GM19328 (cell line): ENCODE data around the gene CNTNAP2.
"Not testable (repeated sequence)": the region's sequence is repeated elsewhere in the genome, so short reads cannot be mapped to it uniquely, and the experiment has no call there.

Source experiments
- ATAC-seq: cut with Tn5 transposase; IDR thresholded peaks from one replicate; pipeline ENCODE4 v1.9.1; 2021; ENCODE audit warnings: mild to moderate bottlenecking, moderate library complexity; ENCODE audit not compliant: unreplicated experiment

CNTNAP2 gene

GRCh38 chr7:146146831-146147486 is 30.4 kb downstream of the CNTNAP2 start:
- no peak for ATAC-seq

- ATAC-seq: no peak
Measured at GRCh38 chr7:146150153-146150552, 33.6 kb downstream of the CNTNAP2 start.

DNA sequence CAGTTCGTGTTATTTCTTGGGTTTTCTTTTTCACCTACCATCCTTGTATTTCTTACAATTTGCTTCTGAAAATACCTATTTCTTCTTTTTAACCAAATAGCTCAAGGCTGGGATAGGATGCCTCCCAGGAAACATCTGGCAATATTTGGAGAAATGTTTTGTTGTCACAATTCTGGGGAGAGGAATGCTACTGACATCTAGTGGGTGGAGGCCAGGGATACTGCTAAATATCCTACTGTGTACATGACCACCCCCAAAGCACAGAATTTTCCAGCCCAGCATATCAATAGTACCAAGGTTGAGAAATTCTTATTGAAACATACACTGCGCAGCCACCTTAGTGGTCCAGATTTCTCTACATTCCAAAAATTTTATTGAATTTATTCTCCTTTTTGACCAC is 55.5 kb downstream of the CNTNAP2 start:
- ATAC-seq: no peak

DNA sequence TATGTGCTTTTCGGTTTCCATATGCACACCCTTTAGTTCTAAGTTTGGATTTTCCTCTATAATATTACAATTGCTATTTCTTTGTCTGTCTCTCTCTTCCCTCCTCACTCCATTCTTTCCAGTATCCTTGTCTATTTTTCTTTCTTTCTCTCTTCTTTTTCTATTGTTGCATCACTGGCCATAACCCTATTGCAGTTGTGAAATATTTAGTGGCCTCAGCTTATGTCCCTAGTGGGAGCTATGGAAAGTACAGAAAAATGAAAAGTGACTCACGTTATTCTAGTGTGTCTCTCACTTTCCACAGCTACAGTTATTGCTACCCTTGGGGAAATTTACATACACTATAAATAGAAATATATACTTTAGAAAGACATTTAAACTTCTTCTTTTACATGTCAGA is 59.1 kb downstream of the CNTNAP2 start:
- ATAC-seq: no peak

- no peak for ATAC-seq
Measured at GRCh38 chr7:146176860-146177259, 60.3 kb downstream of the CNTNAP2 start.

- ATAC-seq: no peak
Measured at GRCh38 chr7:146177301-146177700, 60.7 kb downstream of the CNTNAP2 start.

- ATAC-seq: no peak
Measured at GRCh38 chr7:146185844-146186243, 69.2 kb downstream of the CNTNAP2 start.

GRCh38 chr7:146191428-146191827 is 74.8 kb downstream of the CNTNAP2 start:
- ATAC-seq: not testable (repeated sequence)

GRCh38 chr7:146201945-146202344 is 85.3 kb downstream of the CNTNAP2 start:
- ATAC-seq: no peak

DNA sequence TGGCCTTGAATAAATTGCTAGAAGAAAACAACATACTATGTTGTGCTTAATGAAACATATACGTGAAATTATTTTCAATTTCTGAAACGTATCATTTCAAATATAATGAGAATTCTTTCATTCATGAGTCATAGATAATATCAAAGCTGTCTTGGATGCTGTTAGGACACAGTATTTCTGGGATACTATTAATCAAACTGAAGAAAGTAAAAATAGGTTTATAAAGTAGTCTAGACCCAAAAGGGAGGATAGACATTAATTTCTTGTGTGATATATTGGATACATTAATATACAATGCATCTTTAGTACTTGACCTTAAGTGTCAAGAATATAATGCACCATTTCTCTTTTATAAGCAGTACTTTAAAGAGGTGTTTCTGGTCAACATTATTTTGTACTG is 89.7 kb downstream of the CNTNAP2 start:
- ATAC-seq: no peak

- ATAC-seq: no peak
Measured at GRCh38 chr7:146208492-146208891, 91.9 kb downstream of the CNTNAP2 start.

GRCh38 chr7:146214842-146215241 is 98.2 kb downstream of the CNTNAP2 start:
- no peak for ATAC-seq

DNA sequence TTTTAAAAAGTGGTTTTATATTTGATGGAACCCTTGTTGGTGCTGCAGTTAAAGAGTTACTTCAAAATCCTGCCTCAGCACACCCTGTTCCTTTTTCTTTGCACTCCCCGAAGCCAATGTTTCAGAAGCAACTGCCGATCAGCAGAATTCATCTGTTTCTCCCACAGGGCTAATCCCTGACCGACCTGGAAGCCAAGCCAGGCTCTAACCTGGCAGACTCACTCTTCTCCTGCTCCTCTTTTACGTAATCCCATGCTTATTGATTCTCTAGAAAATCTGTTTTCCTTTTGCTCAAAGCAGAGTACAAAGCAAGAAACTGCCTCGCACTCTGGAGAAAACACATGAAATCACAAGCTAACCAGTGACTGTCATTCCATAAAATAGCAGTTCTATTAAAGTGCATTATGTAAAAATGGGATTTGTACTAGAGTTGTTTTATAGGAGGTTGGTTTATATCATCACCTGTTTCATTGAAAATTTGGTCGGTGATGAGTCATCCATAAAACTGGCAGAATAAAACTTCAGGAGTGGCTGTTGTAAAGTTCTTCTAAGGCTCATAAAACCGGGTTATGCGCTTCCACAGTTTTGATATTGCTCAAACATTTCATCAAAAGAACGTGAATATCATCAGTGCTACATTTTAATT is 99.9 kb downstream of the CNTNAP2 start:
- no peak for ATAC-seq

- no peak for ATAC-seq
Measured at GRCh38 chr7:146223851-146224250, 107.2 kb downstream of the CNTNAP2 start.

DNA sequence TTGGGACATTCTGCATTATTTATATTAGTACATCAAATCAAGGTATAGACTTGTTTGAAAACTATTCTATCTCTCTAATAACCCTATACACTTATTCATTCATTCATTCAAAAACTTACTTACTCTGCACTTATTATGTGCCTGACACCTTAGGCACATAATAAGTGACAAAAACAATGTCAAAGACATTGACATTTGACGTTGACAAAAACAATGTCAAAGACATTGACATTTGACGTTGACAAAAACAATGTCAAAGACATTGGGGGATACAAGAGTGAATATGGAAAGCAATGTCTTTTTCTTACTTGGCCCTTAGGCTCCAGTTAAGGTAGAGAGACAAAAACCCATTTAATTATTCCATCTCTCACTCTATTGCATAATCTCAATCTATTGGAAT is 116.0 kb downstream of the CNTNAP2 start:
- no peak for ATAC-seq

GRCh38 chr7:146235195-146235594 is 118.6 kb downstream of the CNTNAP2 start:
- no peak for ATAC-seq

DNA sequence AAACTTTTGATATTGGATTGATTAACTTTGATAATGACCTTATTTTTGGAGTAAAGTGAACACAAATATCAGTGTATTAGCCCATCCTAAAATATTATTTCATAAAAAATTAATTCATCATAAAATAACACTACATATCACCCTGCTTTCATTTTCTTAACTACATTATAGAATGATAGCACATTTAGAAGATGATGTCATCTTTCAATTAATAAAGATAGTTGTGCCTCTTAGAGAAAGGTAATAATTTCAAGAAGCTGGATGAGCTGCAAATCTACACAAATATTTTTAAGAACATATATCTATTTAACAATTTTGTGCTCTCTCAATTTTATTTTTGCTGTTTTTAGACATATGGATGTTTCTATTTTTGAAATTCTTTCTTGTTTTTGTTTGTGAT is 126.1 kb downstream of the CNTNAP2 start:
- ATAC-seq: no peak

DNA sequence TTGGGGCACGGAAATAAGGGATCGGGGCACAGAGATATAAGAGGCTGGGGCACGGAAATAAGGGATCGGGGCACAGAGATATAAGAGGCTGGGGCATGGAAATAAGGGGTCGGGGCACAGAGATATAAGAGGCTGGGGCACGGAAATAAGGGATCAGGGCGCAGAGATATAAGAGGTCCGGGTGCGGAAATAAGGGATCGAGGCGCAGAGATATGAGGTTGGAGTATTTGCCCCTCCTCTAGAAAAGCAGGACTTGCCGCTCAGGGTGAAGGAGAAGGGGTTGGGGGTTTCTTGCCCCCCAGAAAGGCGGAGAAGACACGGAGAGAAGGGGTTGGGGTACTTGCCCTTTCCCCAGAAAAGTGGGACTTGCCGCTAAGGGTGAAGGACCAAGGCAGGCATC is 131.4 kb downstream of the CNTNAP2 start:
- ATAC-seq: not testable (repeated sequence)

DNA sequence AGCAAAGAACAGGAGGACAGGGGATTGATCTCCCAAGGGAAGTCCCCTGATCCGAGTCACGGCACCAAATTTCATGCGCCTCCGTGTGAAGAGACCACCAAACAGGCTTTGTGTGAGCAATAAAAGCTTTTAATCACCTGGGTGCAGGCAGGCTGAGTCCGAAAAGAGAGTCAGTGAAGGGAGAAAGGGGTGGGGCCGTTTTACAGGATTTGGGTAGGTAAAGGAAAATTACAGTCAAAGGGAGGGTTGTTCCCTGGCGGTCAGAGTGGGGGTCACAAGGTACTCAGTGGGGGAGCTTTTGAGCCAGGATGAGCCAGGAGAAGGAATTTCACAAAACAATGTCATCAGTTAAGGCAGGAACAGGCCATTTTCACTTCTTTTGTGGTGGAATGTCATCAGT is 132.1 kb downstream of the CNTNAP2 start:
- not testable (repeated sequence) for ATAC-seq

GRCh38 chr7:146249272-146249671 is 132.7 kb downstream of the CNTNAP2 start:
- no peak for ATAC-seq

- no peak for ATAC-seq
Measured at GRCh38 chr7:146255609-146256008, 139.0 kb downstream of the CNTNAP2 start.

GRCh38 chr7:146262527-146262926 is 145.9 kb downstream of the CNTNAP2 start:
- ATAC-seq: no peak

DNA sequence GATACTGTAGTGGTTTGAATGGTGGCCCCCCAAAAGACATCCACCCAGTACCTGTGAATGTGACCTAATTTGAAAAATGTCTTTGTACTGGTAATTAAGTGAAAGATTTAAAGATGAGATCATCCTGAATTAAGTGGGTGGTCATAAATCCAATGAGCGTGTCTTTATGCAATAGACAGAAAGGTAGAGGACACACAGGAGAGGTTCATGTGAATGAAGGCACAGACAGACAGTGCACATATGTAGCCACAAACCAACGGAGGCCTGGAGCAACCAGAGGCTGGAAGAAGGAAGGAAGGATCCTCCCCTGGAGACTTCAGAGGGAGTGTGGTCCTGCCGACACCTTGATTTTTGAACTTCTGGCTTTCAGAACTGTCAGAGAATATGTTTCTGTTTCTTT is 160.3 kb downstream of the CNTNAP2 start:
- ATAC-seq: no peak
